ENCODE data around the gene RPL6. TPM values are rescaled to one million over a fixed set of nuclear protein-coding genes. Genes with fewer than 3 reads are reported as not detected.
"Not testable (repeated sequence)": the region's sequence is repeated elsewhere in the genome, so short reads cannot be mapped to it uniquely, and the experiment has no call there.

The RPL6 gene
- total RNA-seq, 2 experiments from 2014 or later, result 1,104 to 1,130 TPM

GRCh38 chr12:112418608-112419296 is 9.3 kb upstream of the RPL6 start, which contains the start of gene PTPN11:
TSS of gene PTPN11 (plus strand) at chr12:112418947. CDS start at chr12:112419112, 165 bp downstream.
- DNase-seq, result peak; percentile 92
- POLR2A ChIA-PET, result interaction anchor here (0.6 to 1.8 kb wide), 16 partner anchors 9 to 1411 kb away, joined by 3 to 7 read pairs (median 3); partner anchors contain the start of genes ACAD10, MAPKAPK5 and OAS2

GRCh38 chr12:112418273-112418607 is 8.8 kb upstream of the RPL6 start:
- peaks cover 11% of the 10 kb centered on the region for H3K36me3 Mint-ChIP-seq (ENCODE audit: low read depth)
- peaks cover 3% of the 10 kb centered on the region for H3K27me3 Mint-ChIP-seq (ENCODE audit: low read depth)
- H3K4me3 Mint-ChIP-seq, result peak overlapping the region; percentile 96
- H3K27ac Mint-ChIP-seq, result peak overlapping the region; percentile 98
- POLR2A ChIA-PET, result interaction anchor here (0.6 to 1.8 kb wide), 15 partner anchors 8 to 1412 kb away, joined by 3 to 7 read pairs (median 3); partner anchors contain the start of genes ACAD10, MAPKAPK5 and OAS2
- CTCF ChIA-PET, result no interaction called here
- ATAC-seq (peak; percentile 7), DNase-seq (no peak)
- H3K4me1 Mint-ChIP-seq (ENCODE audit: low read depth), result peaks cover 40% of the 10 kb centered on the region
- no peaks in the 10 kb centered on the region for H3K9me3 Mint-ChIP-seq (ENCODE audit: insufficient read depth)

More at GRCh38 chr12:112418608-112419296, 9.3 kb upstream of the RPL6 start, which contains the start of gene PTPN11:
- ATAC-seq, result peak; percentile 90
- CTCF ChIA-PET, result no interaction called here
- Mint-ChIP-seq H3K36me3 (ENCODE audit: low read depth) (peaks cover 11% of the 10 kb centered on the region), H3K4me3 (peak within 1 kb of the TSS; percentile 96), H3K27ac (peak within 1 kb of the TSS; percentile 98), H3K9me3 (ENCODE audit: insufficient read depth) (no peaks in the 10 kb centered on the region), H3K27me3 (ENCODE audit: low read depth) (peaks cover 3% of the 10 kb centered on the region), H3K4me1 (ENCODE audit: low read depth) (peaks cover 40% of the 10 kb centered on the region)

- peaks cover 23% of the 10 kb centered on the region for H3K4me1 Mint-ChIP-seq (ENCODE audit: low read depth)
- H3K27me3 Mint-ChIP-seq (ENCODE audit: low read depth); H3K9me3 Mint-ChIP-seq (ENCODE audit: insufficient read depth); H3K27ac Mint-ChIP-seq; POLR2A ChIA-PET; CTCF ChIA-PET; DNase-seq; ATAC-seq; H3K4me3 Mint-ChIP-seq; H3K36me3 Mint-ChIP-seq (ENCODE audit: low read depth): not testable (repeated sequence)
Measured at GRCh38 chr12:112415457-112415856, 6.1 kb upstream of the RPL6 start.

GRCh38 chr12:112413855-112414625 is 4.6 kb upstream of the RPL6 start:
- Mint-ChIP-seq H3K27me3 (ENCODE audit: low read depth) (peaks cover 3% of the 10 kb centered on the region), H3K9me3 (ENCODE audit: insufficient read depth) (no peaks in the 10 kb centered on the region), H3K4me3 (no peak overlapping the region), H3K4me1 (ENCODE audit: low read depth) (peaks cover 15% of the 10 kb centered on the region), H3K36me3 (ENCODE audit: low read depth) (peaks cover 9% of the 10 kb centered on the region), H3K27ac (no peak overlapping the region)
- CTCF ChIA-PET, result interaction anchor here (1.0 kb wide), 1 partner anchor 215 kb away, joined by 4 read pairs; no protein-coding TSS in a partner anchor
- POLR2A ChIA-PET, result no interaction called here
- DNase-seq (no peak), ATAC-seq (no peak)

GRCh38 chr12:112409906-112410244 is 470 bp upstream of the RPL6 start:
- ChIA-PET POLR2A (interaction anchor here (1.3 kb wide), 1 partner anchor 8 kb away, joined by 5 read pairs; no protein-coding TSS in a partner anchor), CTCF (no interaction called here)
- Mint-ChIP-seq H3K27me3 (ENCODE audit: low read depth) (peaks cover under 1% of the 10 kb centered on the region), H3K4me3 (peak overlapping the region; percentile 99), H3K27ac (peak overlapping the region; percentile 100), H3K36me3 (ENCODE audit: low read depth) (peaks cover 44% of the 10 kb centered on the region), H3K4me1 (ENCODE audit: low read depth) (peaks cover 39% of the 10 kb centered on the region), H3K9me3 (ENCODE audit: insufficient read depth) (no peaks in the 10 kb centered on the region)
- DNase-seq (no peak), ATAC-seq (no peak)

- Mint-ChIP-seq H3K27me3 (ENCODE audit: low read depth) (no peaks in the 10 kb centered on the region), H3K36me3 (ENCODE audit: low read depth) (peaks cover 52% of the 10 kb centered on the region), H3K27ac (peak overlapping the region; percentile 100), H3K4me1 (ENCODE audit: low read depth) (peaks cover 42% of the 10 kb centered on the region), H3K4me3 (peak overlapping the region; percentile 99), H3K9me3 (ENCODE audit: insufficient read depth) (no peaks in the 10 kb centered on the region)
- POLR2A ChIA-PET, result no interaction called here
- no peak for DNase-seq
- CTCF ChIA-PET, result no interaction called here
- peak; percentile 46 for ATAC-seq
Measured at GRCh38 chr12:112408621-112409020, 784 bp downstream of the RPL6 start.

DNA sequence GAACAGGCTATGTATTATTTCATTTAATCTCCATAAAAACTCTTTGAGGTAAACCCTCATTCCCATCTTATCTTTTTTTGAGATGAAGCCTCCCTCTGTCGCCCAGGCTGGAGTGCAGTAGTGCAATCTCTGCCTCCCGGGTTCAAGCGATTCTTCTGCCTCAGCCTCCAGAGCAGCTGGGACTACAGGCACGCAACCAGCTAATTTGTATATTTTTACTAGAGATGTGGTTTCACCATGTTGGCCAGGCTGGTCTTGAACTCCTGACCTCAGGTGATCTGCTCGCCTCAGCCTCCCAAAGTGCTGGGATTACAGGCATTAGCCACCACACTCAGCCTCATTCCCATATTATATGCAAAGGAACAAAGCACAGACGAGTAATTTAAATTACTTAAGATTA is 1.7 kb downstream of the RPL6 start:
- Mint-ChIP-seq H3K36me3 (ENCODE audit: low read depth) (peaks cover 53% of the 10 kb centered on the region), H3K27ac (peak overlapping the region; percentile 100), H3K4me1 (ENCODE audit: low read depth) (peaks cover 42% of the 10 kb centered on the region), H3K4me3 (peak overlapping the region; percentile 99)
- DNase-seq; H3K27me3 Mint-ChIP-seq (ENCODE audit: low read depth); ATAC-seq; H3K9me3 Mint-ChIP-seq (ENCODE audit: insufficient read depth); CTCF ChIA-PET; POLR2A ChIA-PET: not testable (repeated sequence)

DNA sequence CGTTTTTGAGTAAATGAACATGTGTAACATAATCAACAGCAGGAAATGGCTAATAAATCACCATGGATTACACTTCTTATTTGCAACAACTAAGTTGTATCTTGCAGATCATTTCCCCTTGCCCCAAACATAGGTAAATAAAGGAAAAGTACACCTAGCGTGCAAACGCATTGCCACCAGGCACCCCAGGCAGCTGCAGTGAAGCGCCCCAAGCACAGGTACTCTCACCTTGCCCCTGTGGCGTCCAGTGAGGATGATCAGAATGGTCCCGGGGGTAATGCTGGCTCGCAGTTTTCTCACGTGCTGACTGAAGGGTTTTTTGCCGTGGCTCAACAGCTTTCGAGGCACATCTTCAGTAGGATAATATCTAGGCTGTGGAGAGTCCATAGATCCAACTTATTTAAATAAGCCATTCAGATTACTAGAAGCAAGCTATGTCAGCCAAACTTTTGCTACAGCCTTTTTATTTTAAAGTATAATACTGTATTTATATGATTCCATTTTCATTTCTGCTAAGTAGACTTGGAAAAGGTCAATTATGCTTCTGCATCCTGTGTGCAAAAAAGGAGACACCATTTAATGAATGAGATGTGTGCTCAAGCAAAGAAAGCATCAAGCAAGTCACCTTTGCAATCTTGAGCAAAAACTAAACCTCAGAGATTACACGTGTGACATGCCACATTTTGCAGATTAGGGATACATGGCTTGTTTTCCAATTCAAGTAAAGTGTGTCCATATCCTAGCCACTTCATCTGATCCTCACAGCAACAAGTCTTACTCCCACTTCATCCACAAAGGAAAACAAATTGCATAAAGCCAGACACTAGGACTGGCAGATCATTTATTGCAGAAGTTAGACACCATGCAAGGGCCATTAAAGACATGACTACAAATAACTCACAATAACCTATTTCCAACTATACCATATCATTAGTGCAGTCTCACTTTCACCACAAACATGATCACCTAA is 2.6 kb downstream of the RPL6 start:
- Mint-ChIP-seq H3K4me1 (ENCODE audit: low read depth) (peaks cover 42% of the 10 kb centered on the region), H3K36me3 (ENCODE audit: low read depth) (peaks cover 53% of the 10 kb centered on the region), H3K27me3 (ENCODE audit: low read depth) (no peaks in the 10 kb centered on the region), H3K9me3 (ENCODE audit: insufficient read depth) (no peaks in the 10 kb centered on the region), H3K27ac (peak overlapping the region; percentile 46), H3K4me3 (peak overlapping the region; percentile 99)
- ATAC-seq (no peak), DNase-seq (no peak)
- CTCF ChIA-PET, result interaction anchor here (3.2 kb wide), 1 partner anchor 20 kb away, joined by 12 read pairs; no protein-coding TSS in a partner anchor
- POLR2A ChIA-PET, result no interaction called here

DNA sequence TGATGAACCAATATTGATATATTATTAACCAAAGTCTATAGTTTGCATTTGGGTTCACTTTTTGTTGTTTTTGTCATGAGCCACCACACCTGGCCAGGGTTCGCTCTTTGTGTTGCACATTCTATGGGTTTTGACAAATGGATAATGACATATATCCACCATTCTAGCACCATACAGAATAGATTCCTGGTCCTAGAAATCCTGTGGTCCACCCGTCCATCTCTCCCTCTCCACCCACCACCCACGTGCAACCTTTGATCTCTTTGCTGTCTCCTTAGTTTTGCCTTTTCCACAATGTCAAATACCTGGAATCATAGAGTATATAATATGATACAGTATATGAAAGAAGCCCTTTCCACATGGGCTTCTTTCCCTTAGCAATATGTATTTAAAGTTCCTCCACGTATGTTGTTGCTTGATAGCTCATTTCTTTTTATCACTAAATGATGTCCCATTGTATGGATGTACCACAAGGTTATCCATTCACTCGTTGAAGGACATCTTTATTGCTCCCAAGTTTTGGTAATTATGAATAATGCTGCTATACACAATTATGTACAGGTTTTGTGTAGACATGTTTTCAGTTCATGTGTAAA is 7.4 kb downstream of the RPL6 start:
- POLR2A ChIA-PET, result no interaction called here
- Mint-ChIP-seq H3K4me3 (no peak overlapping the region), H3K9me3 (ENCODE audit: insufficient read depth) (no peaks in the 10 kb centered on the region), H3K27me3 (ENCODE audit: low read depth) (no peaks in the 10 kb centered on the region), H3K27ac (no peak overlapping the region), H3K4me1 (ENCODE audit: low read depth) (peaks cover 17% of the 10 kb centered on the region), H3K36me3 (ENCODE audit: low read depth) (peaks cover 28% of the 10 kb centered on the region)
- DNase-seq (no peak), ATAC-seq (no peak)
- CTCF ChIA-PET, result interaction anchor here (0.7 to 1.3 kb wide), 3 partner anchors 9 to 18 kb away, joined by 3 to 5 read pairs (median 4); no protein-coding TSS in a partner anchor

GRCh38 chr12:112401054-112401453 is 8.4 kb downstream of the RPL6 start:
- H3K27me3 Mint-ChIP-seq (ENCODE audit: low read depth), result peaks cover 7% of the 10 kb centered on the region
- ATAC-seq (no peak), DNase-seq (no peak)
- H3K4me1 Mint-ChIP-seq (ENCODE audit: low read depth), result peaks cover 9% of the 10 kb centered on the region
- H3K4me3 Mint-ChIP-seq, result no peak overlapping the region
- CTCF ChIA-PET, result no interaction called here
- POLR2A ChIA-PET, result interaction anchor here (0.6 kb wide), 2 partner anchors 577 to 637 kb away, joined by 3 to 4 read pairs; no protein-coding TSS in a partner anchor
- peaks cover 19% of the 10 kb centered on the region for H3K36me3 Mint-ChIP-seq (ENCODE audit: low read depth)
- no peaks in the 10 kb centered on the region for H3K9me3 Mint-ChIP-seq (ENCODE audit: insufficient read depth)
- no peak overlapping the region for H3K27ac Mint-ChIP-seq

GRCh38 chr12:112393328-112393727 is 16.1 kb downstream of the RPL6 start:
- ChIA-PET CTCF (no interaction called here), POLR2A (no interaction called here)
- DNase-seq (no peak), ATAC-seq (no peak)
- Mint-ChIP-seq H3K27me3 (ENCODE audit: low read depth) (peaks cover 9% of the 10 kb centered on the region), H3K27ac (no peak overlapping the region), H3K9me3 (ENCODE audit: insufficient read depth) (peaks cover 4% of the 10 kb centered on the region), H3K36me3 (ENCODE audit: low read depth) (no peaks in the 10 kb centered on the region), H3K4me3 (no peak overlapping the region), H3K4me1 (ENCODE audit: low read depth) (no peaks in the 10 kb centered on the region)
